GM21619 (cell line): ENCODE data around the gene APBB1.

Source experiments
- ATAC-seq: cut with Tn5 transposase; IDR thresholded peaks from one replicate; pipeline ENCODE4 v1.9.1; 2021; ENCODE audit not compliant: unreplicated experiment

The APBB1 gene

GRCh38 chr11:6417907-6418556 lies 862 bp downstream of the APBB1 start:
- ATAC-seq, result no peak

GRCh38 chr11:6415797-6416196 lies 3.1 kb downstream of the APBB1 start:
- no peak for ATAC-seq

- no peak for ATAC-seq
Measured at GRCh38 chr11:6414874-6415328, 4.0 kb downstream of the APBB1 start.

- ATAC-seq, result no peak
Measured at GRCh38 chr11:6413791-6414201, 5.1 kb downstream of the APBB1 start.

- ATAC-seq, result no peak
Measured at GRCh38 chr11:6411594-6412031, 7.3 kb downstream of the APBB1 start.

GRCh38 chr11:6410695-6411430 lies 8.0 kb downstream of the APBB1 start:
- no peak for ATAC-seq

GRCh38 chr11:6406370-6406769 lies 12.5 kb downstream of the APBB1 start:
- ATAC-seq, result no peak

- no peak for ATAC-seq
Measured at GRCh38 chr11:6405846-6406245, 13.0 kb downstream of the APBB1 start.

GRCh38 chr11:6405052-6405667 lies 13.7 kb downstream of the APBB1 start:
- no peak for ATAC-seq

GRCh38 chr11:6404342-6405051 lies 14.4 kb downstream of the APBB1 start:
- no peak for ATAC-seq

- no peak for ATAC-seq
Measured at GRCh38 chr11:6403539-6403938, 15.4 kb downstream of the APBB1 start.

GRCh38 chr11:6402561-6402981 lies 16.3 kb downstream of the APBB1 start:
- ATAC-seq, result peak; percentile 96

GRCh38 chr11:6402061-6402470 lies 16.8 kb downstream of the APBB1 start:
- peak; percentile 31 for ATAC-seq

- ATAC-seq, result no peak
Measured at GRCh38 chr11:6401464-6401863, 17.4 kb downstream of the APBB1 start.

- no peak for ATAC-seq
Measured at GRCh38 chr11:6400431-6401345, 18.2 kb downstream of the APBB1 start.

GRCh38 chr11:6397636-6398035 lies 21.3 kb downstream of the APBB1 start:
- no peak for ATAC-seq

GRCh38 chr11:6397156-6397555 lies 21.7 kb downstream of the APBB1 start:
- no peak for ATAC-seq

- no peak for ATAC-seq
Measured at GRCh38 chr11:6395470-6396060, 23.3 kb downstream of the APBB1 start.

GRCh38 chr11:6393989-6394670 lies 24.8 kb downstream of the APBB1 start:
- ATAC-seq, result no peak
